ENCODE measurements around the gene KCNA4. TPM values are rescaled to one million over a fixed set of nuclear protein-coding genes. Genes with fewer than 3 reads are reported as not detected.

The KCNA4 gene
- polyA plus RNA-seq, 1 of the 3 experiments (the other 2 are of a cell fraction), result not detected

- Histone ChIP-seq H3K27me3 (ENCODE audit: insufficient read depth) (no peaks in the 10 kb centered on the region), H3K9ac (no peak overlapping the region), H3F3A (replicated peaks; ENCODE audit: insufficient read depth) (no peaks in the 10 kb centered on the region), H3K27ac (ENCODE audit: low read depth in 2 of 2, low read length in 1 of 2) (no peak overlapping the region), H3K4me1 (ENCODE audit: control insufficient read depth in 1 of 2, insufficient read depth in 2 of 2, low read depth in 1 of 2, low read length in 1 of 2) (no peaks in the 10 kb centered on the region), H3K79me2 (ENCODE audit: insufficient read depth) (no peaks in the 10 kb centered on the region), H3K9me2 (no peaks in the 10 kb centered on the region), H2AFZ (ENCODE audit: low read depth) (no peak overlapping the region), H3K9me3 (no peaks in the 10 kb centered on the region), H3K4me3 (ENCODE audit: low read depth in 2 of 2, low read length in 1 of 2) (no peak overlapping the region), H3K36me3 (replicated peaks in 1 of 2; ENCODE audit: control insufficient read depth in 1 of 2, insufficient read depth in 2 of 2, low read length in 1 of 2) (no peaks in the 10 kb centered on the region), H4K20me1 (ENCODE audit: insufficient read depth) (no peaks in the 10 kb centered on the region), H3K4me2 (no peak overlapping the region)
- WGBS (ENCODE audit: low lambda C conversion rate), result 4% methylated on average over 1 of the region's 1 CpG
- ChIA-PET CTCF (no interaction called here), POLR2A (no interaction called here)
- DNase-seq, result no peak
- TF ChIP-seq TCF12 (IDR thresholded peaks at IDR 0.05) (no peak), NRF1 (IDR thresholded peaks at IDR 0.05; ENCODE audit: low read depth, low read length) (no peak), MEF2A (IDR thresholded peaks at IDR 0.05; ENCODE audit: borderline replicate concordance, low read depth) (no peak), RXRA (IDR thresholded peaks at IDR 0.05; ENCODE audit: borderline replicate concordance, low read depth) (no peak), GABPA (IDR thresholded peaks at IDR 0.05; ENCODE audit: low read depth) (no peak), REST (IDR thresholded peaks at IDR 0.05; ENCODE audit: low read depth, low read length) (no peak), FOXM1 (IDR thresholded peaks at IDR 0.05; ENCODE audit: low read depth) (no peak), ZBTB33 (IDR thresholded peaks at IDR 0.05; ENCODE audit: borderline replicate concordance, low read depth) (no peak), JUND (IDR thresholded peaks at IDR 0.05) (no peak), TEAD4 (IDR thresholded peaks at IDR 0.05; ENCODE audit: borderline replicate concordance, insufficient read depth) (no peak), SIN3A (IDR thresholded peaks at IDR 0.05; ENCODE audit: borderline replicate concordance, low read depth, low read length) (no peak), YY1 (IDR thresholded peaks at IDR 0.05; ENCODE audit: low read depth) (no peak)
Observed at GRCh38 chr11:29989174-29989970, 27.5 kb downstream of the KCNA4 start.

GRCh38 chr11:29985248-29985647, 31.6 kb downstream of the KCNA4 start:
- Histone ChIP-seq H2AFZ (ENCODE audit: low read depth) (no peak overlapping the region), H4K20me1 (ENCODE audit: insufficient read depth) (no peaks in the 10 kb centered on the region), H3K4me2 (no peak overlapping the region), H3K4me1 (ENCODE audit: control insufficient read depth in 1 of 2, insufficient read depth in 2 of 2, low read depth in 1 of 2, low read length in 1 of 2) (no peaks in the 10 kb centered on the region), H3K27ac (ENCODE audit: low read depth in 2 of 2, low read length in 1 of 2) (no peak overlapping the region), H3K4me3 (ENCODE audit: low read depth in 2 of 2, low read length in 1 of 2) (no peak overlapping the region), H3K36me3 (replicated peaks in 1 of 2; ENCODE audit: control insufficient read depth in 1 of 2, insufficient read depth in 2 of 2, low read length in 1 of 2) (no peaks in the 10 kb centered on the region), H3K9me3 (no peaks in the 10 kb centered on the region), H3F3A (replicated peaks; ENCODE audit: insufficient read depth) (no peaks in the 10 kb centered on the region), H3K9ac (no peak overlapping the region), H3K27me3 (ENCODE audit: insufficient read depth) (no peaks in the 10 kb centered on the region), H3K9me2 (no peaks in the 10 kb centered on the region), H3K79me2 (ENCODE audit: insufficient read depth) (no peaks in the 10 kb centered on the region)
- 37% methylated on average over 1 of the region's 1 CpG for WGBS (ENCODE audit: low lambda C conversion rate)
- POLR2A ChIA-PET, result no interaction called here
- no peak for DNase-seq
- CTCF ChIA-PET, result no interaction called here
- TF ChIP-seq MXI1 (IDR thresholded peaks at IDR 0.05; ENCODE audit: low read depth, low read length) (no peak), ZBTB33 (IDR thresholded peaks at IDR 0.05; ENCODE audit: borderline replicate concordance, low read depth) (no peak), MAX (IDR thresholded peaks at IDR 0.05; ENCODE audit: low read depth) (no peak), REST (IDR thresholded peaks at IDR 0.05; ENCODE audit: low read depth, low read length) (no peak), RFX5 (IDR thresholded peaks at IDR 0.05; ENCODE audit: low read length) (no peak)

Measured in SK-N-SH (cell line).